Measurements from ENCODE around the gene FOXB2.

GRCh38 chr9:77011973-77012821 lies 7.3 kb upstream of the FOXB2 start:
- TF ChIP-seq GATA3 (IDR thresholded peaks at IDR 0.05; ENCODE audit: low read depth, low read length) = no peak
- no peak for TF ChIP-seq GATA2 (IDR thresholded peaks at IDR 0.05; ENCODE audit: low read depth, low read length)

Data from SH-SY5Y (cell line).